HCT116 (cell line): Measurements from ENCODE around the gene FIBP.

ENCODE experiments used
- CTCF ChIP-seq, 3 experiments: fragments of 200-600 bp in 1 of 3; sonication (generic) in 1 of 3; IDR thresholded peaks in 2 of 3; conservative IDR thresholded peaks in 1 of 3; 2 replicates each; pipeline ENCODE4 v1.5.1; 2012 to 2017; ENCODE audit warnings: low read depth in 2 of 3, low read length in 2 of 3, antibody characterized with exemption in 1 of 3, borderline replicate concordance in 1 of 3, control low read depth in 1 of 3, mild to moderate bottlenecking in 1 of 3, mixed read lengths in 1 of 3, mixed run types in 1 of 3, moderate library complexity in 1 of 3; ENCODE audit not compliant: insufficient read depth in 1 of 3
- POLR2A ChIP-seq: IDR thresholded peaks from 2 replicates; pipeline ENCODE4 v1.7.0; 2011; ENCODE audit warnings: borderline replicate concordance; ENCODE audit not compliant: insufficient read depth, insufficient read length; ENCODE audit errors: extremely low read depth
- POLR2AphosphoS5 ChIP-seq: IDR thresholded peaks from 2 replicates; pipeline ENCODE4 v1.6.1; 2011; ENCODE audit warnings: mild to moderate bottlenecking, low read depth, low read length, moderate library complexity

GRCh38 chr11:65879617-65880016, 8.7 kb downstream of the FIBP start, which contains the start of gene CTSW:
- TF ChIP-seq CTCF (IDR thresholded peaks at IDR 0.05 in 2 of 3, conservative IDR thresholded peaks at IDR 0.05 in 1 of 3; ENCODE audit: borderline replicate concordance in 1 of 3, insufficient read depth in 1 of 3, low read depth in 2 of 3, low read length in 2 of 3) (no peak), POLR2A (no peak), POLR2AphosphoS5 (no peak)
